Cortex of kidney (tissue), 1 donor: Measurements from ENCODE around the gene PLPP2.
"Not testable (repeated sequence)": the region's sequence is repeated elsewhere in the genome, so short reads cannot be mapped to it uniquely, and the experiment has no call there.

Source experiments
- DNase-seq: peaks from one replicate; lab custom pipeline; 2025; lab: John Stamatoyannopoulos, UW

Gene PLPP2

GRCh38 chr19:271856-272255, 19.3 kb downstream of the PLPP2 start:
- DNase-seq = no peak

GRCh38 chr19:270766-271318, 20.4 kb downstream of the PLPP2 start:
- not testable (repeated sequence) for DNase-seq

- no peak for DNase-seq
Observed at GRCh38 chr19:269241-269640, 22.0 kb downstream of the PLPP2 start.

- no peak for DNase-seq
Observed at GRCh38 chr19:262125-262524, 29.1 kb downstream of the PLPP2 start.

- not testable (repeated sequence) for DNase-seq
Observed at GRCh38 chr19:256804-257203, 34.4 kb downstream of the PLPP2 start.

GRCh38 chr19:252421-253186, 38.6 kb downstream of the PLPP2 start:
- not testable (repeated sequence) for DNase-seq

- DNase-seq = no peak
Observed at GRCh38 chr19:246551-246950, 44.7 kb downstream of the PLPP2 start.

GRCh38 chr19:245900-246299, 45.3 kb downstream of the PLPP2 start:
- not testable (repeated sequence) for DNase-seq

- DNase-seq = no peak
Observed at GRCh38 chr19:245457-245856, 45.7 kb downstream of the PLPP2 start.
